Small intestine (tissue), 16 donors: ENCODE data around the gene CSNK1E. TPM values are rescaled to one million over a fixed set of nuclear protein-coding genes. Genes with fewer than 3 reads are reported as not detected.
A peak's percentile ranks its signal among the peaks of the same experiment; 100 is the strongest.
"Not testable (repeated sequence)": the region's sequence is repeated elsewhere in the genome, so short reads cannot be mapped to it uniquely, and the experiment has no call there.

ENCODE experiments used
- DNase-seq, 2 donors: peaks; one replicate each; pipeline versions ENCODE4 v3.0.0 to v3.0.0-alpha.2; 2013
- FAIRE-seq: peaks from 2 replicates; lab custom pipeline; 2012; peaks lifted over from hg19 to GRCh38; lab: Jason Lieb, UNC
- H3K27ac ChIP-seq, 3 donors: one replicate each; pipeline ENCODE4 v1.5.1; 2013; ENCODE audit warnings: low read length in 2 of 3, mild to moderate bottlenecking in 2 of 3, control low read depth in 1 of 3, inconsistent platforms in 1 of 3, low read depth in 1 of 3, moderate library complexity in 1 of 3
- H3K27me3 ChIP-seq, 3 donors: one replicate each; pipeline ENCODE4 v1.6.1; 2013; ENCODE audit warnings: low read length in 3 of 3, inconsistent platforms in 1 of 3; ENCODE audit not compliant: control insufficient read depth in 3 of 3, insufficient read depth in 3 of 3
- H3K36me3 ChIP-seq, 3 donors: one replicate each; pipeline ENCODE4 v1.6.1; 2013; ENCODE audit warnings: low read length in 3 of 3, inconsistent platforms in 1 of 3, low read depth in 1 of 3, mild to moderate bottlenecking in 1 of 3, moderate library complexity in 1 of 3; ENCODE audit not compliant: control insufficient read depth in 3 of 3, insufficient read depth in 2 of 3
- H3K4me1 ChIP-seq, 3 donors: one replicate each; pipeline ENCODE4 v1.6.1; 2013; ENCODE audit warnings: low read length in 2 of 3, inconsistent platforms in 1 of 3, low read depth in 1 of 3, mild to moderate bottlenecking in 1 of 3, moderate library complexity in 1 of 3; ENCODE audit not compliant: control insufficient read depth in 3 of 3, insufficient read depth in 2 of 3
- H3K4me3 ChIP-seq, 3 donors: one replicate each; pipeline ENCODE4 v1.5.1; 2013; ENCODE audit warnings: low read length in 3 of 3, control low read depth in 1 of 3, inconsistent platforms in 1 of 3, low read depth in 1 of 3, mild to moderate bottlenecking in 1 of 3, moderate library complexity in 1 of 3
- H3K9me3 ChIP-seq, 2 donors: one replicate each; pipeline ENCODE4 v1.6.1; 2013; ENCODE audit warnings: low read depth in 1 of 2, low read length in 1 of 2; ENCODE audit not compliant: control insufficient read depth in 2 of 2, insufficient read depth in 1 of 2
- WGBS, 3 donors: extraction: QIAGEN DNeasy Blood & Tissue Kit; methylation state at CpG; one replicate each; pipeline ENCODE4 v1.1.7; 2013; 5-methylcytosine and 5-hydroxymethylcytosine counted together
- long read RNA-seq, 10 donors: transcript quantifications; one replicate each; lab custom pipeline, GENCODE V29; 2026
- polyA plus RNA-seq, 4 donors: library from polyadenylated mRNA; stranded (reverse) in 3 of 4; unstranded in 1 of 4; fragments of 200-250 nt in 3 of 4; fragments of 120-200 nt in 1 of 4; gene quantifications; one replicate each; pipeline versions ENCODE4 v1.2.1 to v1.2.3, GENCODE V29; 2013
- donor health status: healthy with polysubstance abuse.
- donor health status: control.
- donor health status: control.
- donor health status: Bipolar disorder and iron deficiency.
- donor health status: healthy.

Gene CSNK1E
- polyA plus RNA-seq = 10 to 100 TPM; 19.0 to 92.1 (median 46.7) TPM
- long read RNA-seq, donor 1, transcript CSNK1E-203 (11 exons, 2,791 nt) = major isoform, 17 of 39 reads
- long read RNA-seq, donor 1, transcript CSNK1E-204 (10 exons, 1,580 nt) = minor isoform, 5 of 39 reads
- long read RNA-seq, donor 1, partial matches to known transcripts = 13 of 39 reads
- long read RNA-seq, donor 1, other reads (novel, unspliced or antisense) = 0 of 39 reads
- long read RNA-seq, donor 2, transcript CSNK1E-203 (11 exons, 2,791 nt) = major isoform, 6 of 9 reads
- long read RNA-seq, donor 2, partial matches to known transcripts = 0 of 9 reads
- long read RNA-seq, donor 2, other reads (novel, unspliced or antisense) = 0 of 9 reads
- long read RNA-seq, donor 3, partial matches to known transcripts = 5 of 8 reads
- long read RNA-seq, donor 3, other reads (novel, unspliced or antisense) = 0 of 8 reads
- long read RNA-seq, donor 4 = 0 reads
- long read RNA-seq, donor 5, partial matches to known transcripts = 0 of 4 reads
- long read RNA-seq, donor 5, other reads (novel, unspliced or antisense) = 0 of 4 reads
- long read RNA-seq, donor 6, transcript CSNK1E-203 (11 exons, 2,791 nt) = major isoform, 9 of 12 reads
- long read RNA-seq, donor 6, partial matches to known transcripts = 0 of 12 reads
- long read RNA-seq, donor 6, other reads (novel, unspliced or antisense) = 0 of 12 reads
- long read RNA-seq, donor 7, transcript CSNK1E-203 (11 exons, 2,791 nt) = major isoform, 30 of 59 reads
- long read RNA-seq, donor 7, transcript CSNK1E-204 (10 exons, 1,580 nt) = minor isoform, 7 of 59 reads
- long read RNA-seq, donor 7, partial matches to known transcripts = 20 of 59 reads
- long read RNA-seq, donor 7, other reads (novel, unspliced or antisense) = 0 of 59 reads
- long read RNA-seq, donor 8, partial matches to known transcripts = 0 of 2 reads
- long read RNA-seq, donor 8, other reads (novel, unspliced or antisense) = 0 of 2 reads
- long read RNA-seq, donor 9, partial matches to known transcripts = 0 of 3 reads
- long read RNA-seq, donor 9, other reads (novel, unspliced or antisense) = 0 of 3 reads
- long read RNA-seq, donor 10, transcript CSNK1E-203 (11 exons, 2,791 nt) = major isoform, 13 of 27 reads
- long read RNA-seq, donor 10, partial matches to known transcripts = 8 of 27 reads
- long read RNA-seq, donor 10, other reads (novel, unspliced or antisense) = 0 of 27 reads

GRCh38 chr22:38317122-38317994 is at the start of gene CSNK1E:
CSNK1E (minus strand) TSS chr22:38317433; CDS start chr22:38314157, 3,276 bp downstream.
- DNase-seq (peak; percentile 68 to 89), FAIRE-seq (no peak)
- Histone ChIP-seq H3K9me3 (no peaks in the 10 kb centered on the region), H3K27me3 (no peaks in the 10 kb centered on the region), H3K4me1 (peaks cover 0 to 44% (median 2%) of the 10 kb centered on the region in 3 donors), H3K36me3 (peaks cover 0 to 26% (median 0%) of the 10 kb centered on the region in 3 donors), H3K4me3 (peak within 1 kb of the TSS; percentile 61 to 79 (median 74)), H3K27ac (peak within 1 kb of the TSS; percentile 93 to 97 (median 95))
- 1 to 2% (median 2%) methylated on average over 37 to 98 of the region's 98 CpGs for WGBS, 3 donors

DNA sequence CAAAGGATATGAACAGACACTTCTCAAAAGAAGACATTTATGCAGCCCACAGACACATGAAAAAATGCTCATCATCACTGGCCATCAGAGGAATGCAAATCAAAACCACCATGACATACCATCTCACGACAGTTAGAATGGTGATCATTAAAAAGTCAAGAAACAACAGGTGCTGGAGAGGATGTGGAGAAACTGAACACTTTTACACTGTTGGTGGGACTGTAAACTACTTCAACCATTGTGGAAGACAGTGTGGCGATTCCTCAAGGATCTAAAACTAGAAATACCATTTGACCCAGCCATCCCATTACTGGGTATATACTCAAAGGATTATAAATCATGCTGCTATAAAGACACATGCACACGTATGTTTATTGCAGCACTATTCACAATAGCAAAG is 48.6 kb upstream of the CSNK1E start:
- not testable (repeated sequence) for H3K4me1 ChIP-seq
- 95 to 100% (median 95%) methylated on average over 2 of the region's 3 CpGs for WGBS, 3 donors

GRCh38 chr22:38365174-38365573 is 47.9 kb upstream of the CSNK1E start:
- 88 to 96% (median 93%) methylated on average over 3 of the region's 3 CpGs for WGBS, 3 donors
- not testable (repeated sequence) for H3K4me3 ChIP-seq, H3K36me3 ChIP-seq, H3K9me3 ChIP-seq, H3K4me1 ChIP-seq, H3K27ac ChIP-seq, DNase-seq, H3K27me3 ChIP-seq, FAIRE-seq

More for the DNA sequence above, 48.6 kb upstream of the CSNK1E start:
- DNase-seq, H3K27ac ChIP-seq, FAIRE-seq, H3K9me3 ChIP-seq, H3K36me3 ChIP-seq, H3K27me3 ChIP-seq, H3K4me3 ChIP-seq: not testable (repeated sequence)

GRCh38 chr22:38360560-38360959 is 43.3 kb upstream of the CSNK1E start:
- not testable (repeated sequence) for H3K27ac ChIP-seq, DNase-seq, FAIRE-seq, H3K4me1 ChIP-seq, H3K4me3 ChIP-seq, H3K27me3 ChIP-seq, H3K36me3 ChIP-seq, H3K9me3 ChIP-seq
- WGBS, 3 donors = 83 to 84% (median 83%) methylated on average over 2 of the region's 2 CpGs

DNA sequence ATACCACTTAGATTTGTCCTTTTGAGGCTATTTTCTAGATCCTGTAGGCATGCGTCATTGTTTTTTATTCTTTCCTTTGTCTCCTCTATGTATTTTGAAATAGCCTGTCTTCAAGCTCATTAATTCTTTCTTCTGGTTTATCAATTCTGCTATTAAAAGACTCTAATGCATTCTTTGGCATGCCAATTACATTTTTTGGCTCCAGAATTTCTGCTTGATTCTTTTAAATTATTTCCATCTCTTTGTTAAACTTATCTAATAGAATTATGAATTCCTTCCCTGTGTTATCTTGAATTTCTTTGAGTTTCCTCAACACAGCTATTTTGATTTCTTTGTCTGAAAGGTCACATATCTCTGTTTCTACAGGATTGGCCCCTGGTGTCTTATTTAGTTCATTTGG is 42.6 kb upstream of the CSNK1E start:
- peaks cover 0 to 10% (median 0%) of the 10 kb centered on the region in 3 donors for H3K36me3 ChIP-seq
- H3K9me3 ChIP-seq, DNase-seq, H3K4me1 ChIP-seq, H3K27me3 ChIP-seq, FAIRE-seq, H3K4me3 ChIP-seq, H3K27ac ChIP-seq: not testable (repeated sequence)
- 100% methylated on average over 1 of the region's 1 CpG; no CpG with 5 or more reads in 1 of the 3 donors for WGBS, 3 donors

- 85 to 92% (median 86%) methylated on average over 10 of the region's 10 CpGs for WGBS, 3 donors
- H3K4me1 ChIP-seq, DNase-seq, H3K4me3 ChIP-seq, H3K9me3 ChIP-seq, H3K27me3 ChIP-seq, FAIRE-seq, H3K27ac ChIP-seq: not testable (repeated sequence)
- peaks cover 0 to 19% (median 0%) of the 10 kb centered on the region in 3 donors for H3K36me3 ChIP-seq
Observed at GRCh38 chr22:38357971-38358370, 40.7 kb upstream of the CSNK1E start.

- FAIRE-seq = no peak
- H3K4me3 ChIP-seq = no peak overlapping the region
- WGBS, 3 donors = 96 to 98% (median 96%) methylated on average over 13 to 14 of the region's 14 CpGs
- H3K9me3 ChIP-seq = no peaks in the 10 kb centered on the region
- H3K27ac ChIP-seq = no peak overlapping the region
- peaks cover 0 to 23% (median 0%) of the 10 kb centered on the region in 3 donors for H3K36me3 ChIP-seq
- DNase-seq = no peak
- peaks cover 0 to 4% (median 0%) of the 10 kb centered on the region in 3 donors for H3K4me1 ChIP-seq
- no peaks in the 10 kb centered on the region for H3K27me3 ChIP-seq
Observed at GRCh38 chr22:38355275-38355674, 38.0 kb upstream of the CSNK1E start.
